B cell (primary cell): ENCODE measurements around the gene NCOA3.

ENCODE experiments used
- EZH2 ChIP-seq: IDR thresholded peaks from 2 replicates; pipeline ENCODE4 v1.6.1; 2012; ENCODE audit warnings: borderline replicate concordance, low read depth, mild to moderate bottlenecking, moderate library complexity, low read length; ENCODE audit not compliant: insufficient read depth, poor library complexity, severe bottlenecking
- TF ChIP-seq, protein P1 (sequence below): fragments of 200-600 bp; IDR thresholded peaks from one replicate; pipeline ENCODE4 v1.8.0; 2022; ENCODE audit warnings: antibody characterized with exemption, mild to moderate bottlenecking

DNA sequence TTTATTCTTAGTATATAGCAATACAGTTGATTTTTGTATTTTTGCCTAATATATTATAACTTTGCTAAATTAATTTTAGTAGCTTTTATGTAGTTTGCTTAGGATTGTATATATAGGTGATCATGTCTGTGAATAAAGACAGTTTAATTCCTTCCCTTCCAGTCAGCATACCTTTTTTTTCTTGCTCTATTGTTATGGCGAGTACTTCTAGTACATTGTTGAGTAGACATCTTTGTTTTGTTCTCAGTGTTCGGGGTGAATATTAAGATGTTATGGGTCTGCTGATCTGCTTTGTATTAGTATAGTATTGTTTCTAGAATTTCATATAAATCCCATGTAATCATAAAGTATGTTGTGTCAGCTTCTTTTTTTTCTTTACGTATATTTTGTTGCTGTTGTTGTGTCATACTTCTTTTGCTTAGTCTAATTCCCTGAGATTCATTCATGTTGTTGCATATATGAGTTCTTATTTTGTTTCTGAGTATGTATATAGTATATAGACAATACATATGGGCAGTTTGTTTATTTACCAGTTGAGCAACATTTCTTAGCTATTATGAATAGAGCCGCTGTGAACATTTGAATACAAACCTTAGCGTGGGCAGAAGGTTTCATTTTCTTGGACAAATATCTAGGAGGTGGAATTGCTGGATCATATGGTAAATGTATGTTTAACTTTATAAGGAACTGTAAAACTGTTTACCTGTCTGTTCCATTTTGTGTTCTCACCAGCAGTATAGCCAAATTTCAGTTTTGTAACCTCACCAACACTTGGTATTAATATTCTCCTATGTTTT lies 25.5 kb downstream of the NCOA3 start:
- TF ChIP-seq, protein P1, sequence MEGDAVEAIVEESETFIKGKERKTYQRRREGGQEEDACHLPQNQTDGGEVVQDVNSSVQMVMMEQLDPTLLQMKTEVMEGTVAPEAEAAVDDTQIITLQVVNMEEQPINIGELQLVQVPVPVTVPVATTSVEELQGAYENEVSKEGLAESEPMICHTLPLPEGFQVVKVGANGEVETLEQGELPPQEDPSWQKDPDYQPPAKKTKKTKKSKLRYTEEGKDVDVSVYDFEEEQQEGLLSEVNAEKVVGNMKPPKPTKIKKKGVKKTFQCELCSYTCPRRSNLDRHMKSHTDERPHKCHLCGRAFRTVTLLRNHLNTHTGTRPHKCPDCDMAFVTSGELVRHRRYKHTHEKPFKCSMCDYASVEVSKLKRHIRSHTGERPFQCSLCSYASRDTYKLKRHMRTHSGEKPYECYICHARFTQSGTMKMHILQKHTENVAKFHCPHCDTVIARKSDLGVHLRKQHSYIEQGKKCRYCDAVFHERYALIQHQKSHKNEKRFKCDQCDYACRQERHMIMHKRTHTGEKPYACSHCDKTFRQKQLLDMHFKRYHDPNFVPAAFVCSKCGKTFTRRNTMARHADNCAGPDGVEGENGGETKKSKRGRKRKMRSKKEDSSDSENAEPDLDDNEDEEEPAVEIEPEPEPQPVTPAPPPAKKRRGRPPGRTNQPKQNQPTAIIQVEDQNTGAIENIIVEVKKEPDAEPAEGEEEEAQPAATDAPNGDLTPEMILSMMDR: no peak
- TF ChIP-seq EZH2: no peak
